Hepatocyte (in vitro differentiated cells): ENCODE results near the gene LYPD4.

Source experiments
- EZH2 ChIP-seq: fragments of 200-600 bp; sonication (generic); IDR thresholded peaks from 2 replicates; pipeline ENCODE4 v1.6.1; 2016; ENCODE audit warnings: antibody characterized with exemption, mild to moderate bottlenecking, borderline replicate concordance
- TF ChIP-seq, protein P1 (sequence below): fragments of 200-600 bp; sonication (generic); IDR thresholded peaks from 2 replicates; pipeline ENCODE4 v1.5.1; 2016; ENCODE audit warnings: antibody characterized with exemption, mild to moderate bottlenecking; ENCODE audit not compliant: poor library complexity

DNA sequence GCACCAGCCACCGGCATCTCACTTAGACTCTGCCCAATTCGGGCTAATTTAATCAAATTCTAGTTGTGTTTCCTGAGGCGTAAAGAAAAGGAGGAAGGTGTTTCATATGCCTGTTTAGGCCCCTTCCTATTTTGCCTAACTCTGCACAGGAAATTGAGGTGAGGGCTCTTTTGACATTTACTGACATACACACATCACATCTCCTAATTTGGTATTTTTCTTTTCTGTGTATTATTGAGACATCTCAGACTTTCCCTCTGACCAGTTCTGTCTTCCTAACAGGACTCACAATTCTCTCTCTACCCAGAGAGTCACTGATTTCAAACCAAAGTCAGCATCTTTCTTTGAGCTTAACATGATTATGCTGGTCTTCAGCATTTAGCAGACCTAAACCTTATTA is 40.1 kb downstream of the LYPD4 start:
- TF ChIP-seq EZH2 = no peak
- TF ChIP-seq, protein P1, sequence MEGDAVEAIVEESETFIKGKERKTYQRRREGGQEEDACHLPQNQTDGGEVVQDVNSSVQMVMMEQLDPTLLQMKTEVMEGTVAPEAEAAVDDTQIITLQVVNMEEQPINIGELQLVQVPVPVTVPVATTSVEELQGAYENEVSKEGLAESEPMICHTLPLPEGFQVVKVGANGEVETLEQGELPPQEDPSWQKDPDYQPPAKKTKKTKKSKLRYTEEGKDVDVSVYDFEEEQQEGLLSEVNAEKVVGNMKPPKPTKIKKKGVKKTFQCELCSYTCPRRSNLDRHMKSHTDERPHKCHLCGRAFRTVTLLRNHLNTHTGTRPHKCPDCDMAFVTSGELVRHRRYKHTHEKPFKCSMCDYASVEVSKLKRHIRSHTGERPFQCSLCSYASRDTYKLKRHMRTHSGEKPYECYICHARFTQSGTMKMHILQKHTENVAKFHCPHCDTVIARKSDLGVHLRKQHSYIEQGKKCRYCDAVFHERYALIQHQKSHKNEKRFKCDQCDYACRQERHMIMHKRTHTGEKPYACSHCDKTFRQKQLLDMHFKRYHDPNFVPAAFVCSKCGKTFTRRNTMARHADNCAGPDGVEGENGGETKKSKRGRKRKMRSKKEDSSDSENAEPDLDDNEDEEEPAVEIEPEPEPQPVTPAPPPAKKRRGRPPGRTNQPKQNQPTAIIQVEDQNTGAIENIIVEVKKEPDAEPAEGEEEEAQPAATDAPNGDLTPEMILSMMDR = no peak
